SK-N-DZ (cell line): ENCODE measurements around the gene CD247. TPM values are rescaled to one million over a fixed set of nuclear protein-coding genes. Genes with fewer than 3 reads are reported as not detected.
"Not testable (repeated sequence)": the region's sequence is repeated elsewhere in the genome, so short reads cannot be mapped to it uniquely, and the experiment has no call there.

Experiments used
- DNase-seq: peaks from one replicate; pipeline ENCODE4 v3.0.0-alpha.2; 2015; ENCODE audit warnings: low spot score
- polyA plus RNA-seq, 2 experiments: library from polyadenylated mRNA; depleted of rRNA; stranded (reverse); fragments of >200 nt; gene quantifications; 2 replicates each; pipeline ENCODE4 v1.2.3, GENCODE V29; 2014

Gene CD247
- 2.5 and 3.6 TPM in 2 replicates for polyA plus RNA-seq (2014; cell fraction: cytosol; rRNA removed)
- 2.0 and 2.1 TPM in 2 replicates for polyA plus RNA-seq (2014; cell fraction: nucleus; rRNA removed)

- DNase-seq: no peak
These were observed at the start of gene CD247 for GRCh38 chr1:167518331-167518700. TSS of gene CD247 (minus strand) at chr1:167518529. CDS start at chr1:167518465, 64 bp downstream.

GRCh38 chr1:167567663-167568062 lies 49.3 kb upstream of the CD247 start:
- no peak for DNase-seq

GRCh38 chr1:167566766-167567165 lies 48.4 kb upstream of the CD247 start:
- no peak for DNase-seq

- DNase-seq: no peak
These were observed 47.6 kb upstream of the CD247 start for GRCh38 chr1:167565922-167566321.

- DNase-seq: no peak
These were observed 46.4 kb upstream of the CD247 start for GRCh38 chr1:167564612-167565270.

GRCh38 chr1:167563579-167564246 lies 45.4 kb upstream of the CD247 start:
- DNase-seq: no peak

GRCh38 chr1:167562702-167563101 lies 44.4 kb upstream of the CD247 start:
- no peak for DNase-seq

GRCh38 chr1:167561753-167562152 lies 43.4 kb upstream of the CD247 start:
- no peak for DNase-seq

GRCh38 chr1:167555971-167556714 lies 37.8 kb upstream of the CD247 start:
- DNase-seq: peak; percentile 64

GRCh38 chr1:167555072-167555471 lies 36.7 kb upstream of the CD247 start:
- DNase-seq: not testable (repeated sequence)

- DNase-seq: no peak
These were observed 35.9 kb upstream of the CD247 start for GRCh38 chr1:167554028-167554779.

- DNase-seq: peak; percentile 88
These were observed 35.1 kb upstream of the CD247 start, which contains the start of gene CREG1 for GRCh38 chr1:167553136-167554027. TSS of gene CREG1 (minus strand) at chr1:167553762.

GRCh38 chr1:167551362-167551761 lies 33.0 kb upstream of the CD247 start:
- DNase-seq: no peak

- no peak for DNase-seq
These were observed 30.0 kb upstream of the CD247 start for GRCh38 chr1:167548059-167548932.

GRCh38 chr1:167546935-167547334 lies 28.6 kb upstream of the CD247 start:
- no peak for DNase-seq

- DNase-seq: no peak
These were observed 27.0 kb upstream of the CD247 start for GRCh38 chr1:167545349-167545748.

- DNase-seq: no peak
These were observed 26.2 kb upstream of the CD247 start for GRCh38 chr1:167544447-167545093.

- no peak for DNase-seq
These were observed 25.1 kb upstream of the CD247 start for GRCh38 chr1:167543199-167543990.
